ENCODE data around the gene ANKZF1.

DNA sequence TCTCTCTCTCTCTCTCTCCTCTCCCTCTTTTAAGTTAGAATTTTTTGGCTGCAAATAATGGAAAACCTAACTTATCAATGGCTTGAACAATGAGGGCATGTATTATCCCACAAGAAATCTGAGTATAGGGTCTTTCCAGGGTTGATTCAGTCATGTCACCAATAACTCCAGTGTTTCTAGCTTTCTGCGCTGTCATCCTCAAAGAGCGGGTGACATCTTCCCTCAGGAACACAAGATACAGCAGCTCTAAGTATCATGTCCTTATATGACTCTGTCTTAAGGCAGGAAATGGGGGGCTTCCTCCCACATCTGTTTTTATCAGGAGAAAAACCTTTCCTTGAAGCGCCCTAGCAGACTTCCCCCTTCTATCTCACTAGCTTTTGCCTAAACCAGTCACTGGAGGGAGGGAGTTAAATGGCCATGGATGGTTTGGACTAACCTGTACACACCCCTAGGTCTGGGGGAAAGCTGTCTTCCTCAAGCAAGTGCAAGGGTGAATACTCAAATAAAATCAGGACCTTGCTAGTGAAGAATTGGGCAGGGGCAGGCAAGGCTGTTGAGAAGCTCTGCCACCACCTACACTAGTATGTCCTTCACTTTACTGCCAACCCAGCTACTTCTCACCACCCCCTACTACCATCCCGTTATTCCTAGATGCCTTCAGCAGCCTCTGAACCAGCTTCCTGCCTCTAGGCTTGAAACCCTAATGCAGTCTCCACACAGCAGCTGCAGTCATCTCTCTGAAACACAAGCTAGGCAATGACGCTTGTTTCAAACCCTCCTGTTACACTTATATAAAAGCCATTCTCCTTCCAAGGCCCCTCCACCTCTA is 31.6 kb downstream of the ANKZF1 start:
- no peak for TF ChIP-seq CTCF (IDR thresholded peaks at IDR 0.05; ENCODE audit: insufficient read depth, low read depth, low read length)
- TF ChIP-seq EZH2 (IDR thresholded peaks at IDR 0.05; ENCODE audit: insufficient read depth, low read length) = no peak

All from astrocyte (in vitro differentiated cells and primary cell).